HG03095 (cell line): ENCODE data around the gene NDUFA7.
"Not testable (repeated sequence)": the region's sequence is repeated elsewhere in the genome, so short reads cannot be mapped to it uniquely, and the experiment has no call there.

Experiments used
- ATAC-seq: cut with Tn5 transposase; IDR thresholded peaks from one replicate; pipeline ENCODE4 v1.9.1; 2021; ENCODE audit warnings: moderate library complexity; ENCODE audit not compliant: unreplicated experiment

NDUFA7 gene

GRCh38 chr19:8321067-8321985 lies at the start of gene NDUFA7, which contains the start of gene RPS28:
NDUFA7 (minus strand) TSS chr19:8321375; CDS start chr19:8321358, 17 bp downstream.
RPS28 (plus strand) TSS chr19:8321496; CDS start chr19:8321531, 35 bp downstream.
- ATAC-seq, result peak; percentile 75

GRCh38 chr19:8370176-8371010 lies 49.2 kb upstream of the NDUFA7 start:
- ATAC-seq, result no peak

- ATAC-seq, result no peak
Observed at GRCh38 chr19:8367327-8368001, 46.3 kb upstream of the NDUFA7 start.

- ATAC-seq, result no peak
Observed at GRCh38 chr19:8366961-8367326, 45.8 kb upstream of the NDUFA7 start.

GRCh38 chr19:8366121-8366581 lies 45.0 kb upstream of the NDUFA7 start:
- no peak for ATAC-seq

GRCh38 chr19:8363803-8364771 lies 42.9 kb upstream of the NDUFA7 start, which contains the start of gene ANGPTL4:
ANGPTL4 (plus strand) TSS chr19:8364155; CDS start chr19:8364322, 167 bp downstream.
- no peak for ATAC-seq

- no peak for ATAC-seq
Observed at GRCh38 chr19:8361921-8362793, 41.0 kb upstream of the NDUFA7 start.

GRCh38 chr19:8360196-8360595 lies 39.0 kb upstream of the NDUFA7 start:
- ATAC-seq, result no peak

GRCh38 chr19:8358948-8359347 lies 37.8 kb upstream of the NDUFA7 start:
- ATAC-seq, result no peak

- no peak for ATAC-seq
Observed at GRCh38 chr19:8357007-8357521, 35.9 kb upstream of the NDUFA7 start.

GRCh38 chr19:8355631-8356402 lies 34.6 kb upstream of the NDUFA7 start:
- ATAC-seq, result no peak

- ATAC-seq, result not testable (repeated sequence)
Observed at GRCh38 chr19:8352845-8353244, 31.7 kb upstream of the NDUFA7 start.

GRCh38 chr19:8352134-8352827 lies 31.1 kb upstream of the NDUFA7 start:
- ATAC-seq, result no peak

GRCh38 chr19:8349629-8350372 lies 28.6 kb upstream of the NDUFA7 start:
- ATAC-seq, result not testable (repeated sequence)

GRCh38 chr19:8343483-8343844 lies 22.3 kb upstream of the NDUFA7 start:
- ATAC-seq, result no peak

- peak; percentile 96 for ATAC-seq
Observed at GRCh38 chr19:8342684-8343482, 21.7 kb upstream of the NDUFA7 start, which contains the start of gene KANK3. KANK3 (minus strand) TSS chr19:8343262; CDS start chr19:8337828, 5,434 bp downstream.
